Keratinocyte (primary cell): Measurements from ENCODE around the gene ZNF445. TPM values are rescaled to one million over a fixed set of nuclear protein-coding genes. Genes with fewer than 3 reads are reported as not detected.
"Not testable (repeated sequence)": the region's sequence is repeated elsewhere in the genome, so short reads cannot be mapped to it uniquely, and the experiment has no call there.

Experiments used
- DNase-seq: peaks from one replicate; pipeline ENCODE4 v3.0.0-alpha.2; 2011; ENCODE audit warnings: low read depth, missing footprints, low spot score
- FAIRE-seq: peaks from 2 replicates; lab custom pipeline; 2011; peaks lifted over from hg19 to GRCh38; lab: Jason Lieb, UNC
- H2AFZ ChIP-seq: 2 replicates; pipeline ENCODE4 v1.6.0; 2012; ENCODE audit warnings: low read length, control low read depth, inconsistent platforms; ENCODE audit not compliant: control insufficient read depth
- H3K27ac ChIP-seq: 2 replicates; pipeline ENCODE4 v1.5.1; 2011; ENCODE audit warnings: low read length; ENCODE audit not compliant: control insufficient read depth, insufficient read depth
- H3K27me3 ChIP-seq: 3 replicates; pipeline ENCODE4 v1.6.0; 2011; ENCODE audit warnings: low read length; ENCODE audit not compliant: control insufficient read depth, insufficient read depth; ENCODE audit errors: extremely low read depth
- H3K36me3 ChIP-seq, 2 experiments: 2 replicates in 1 of 2; 3 replicates in 1 of 2; pipeline ENCODE4 v1.5.1; 2011; ENCODE audit warnings: low read length in 2 of 2, mild to moderate bottlenecking in 1 of 2; ENCODE audit not compliant: control insufficient read depth in 2 of 2, insufficient read depth in 2 of 2; ENCODE audit errors: extremely low read depth in 1 of 2
- H3K4me1 ChIP-seq: 3 replicates; pipeline ENCODE4 v1.5.1; 2011; ENCODE audit warnings: low read length; ENCODE audit not compliant: control insufficient read depth, insufficient read depth; ENCODE audit errors: extremely low read depth
- H3K4me2 ChIP-seq: 3 replicates; pipeline ENCODE4 v1.6.0; 2011; ENCODE audit warnings: low read depth, low read length; ENCODE audit not compliant: control insufficient read depth, insufficient read depth; ENCODE audit errors: extremely low read depth
- H3K4me3 ChIP-seq, 3 experiments: fragments of 200-600 bp in 1 of 3; sonication (generic) in 1 of 3; 2 replicates in 2 of 3; 3 replicates in 1 of 3; pipeline ENCODE4 v1.5.1; 2011 to 2016; ENCODE audit warnings: low read length in 3 of 3, mild to moderate bottlenecking in 3 of 3, control low read depth in 2 of 3, inconsistent platforms in 1 of 3, low read depth in 1 of 3, mixed read lengths in 1 of 3, mixed run types in 1 of 3, moderate library complexity in 1 of 3; ENCODE audit not compliant: control insufficient read depth in 2 of 3, insufficient read depth in 2 of 3; ENCODE audit errors: extremely low read depth in 1 of 3
- H3K79me2 ChIP-seq: 2 replicates; pipeline ENCODE4 v1.6.0; 2012; ENCODE audit warnings: low read length; ENCODE audit not compliant: control insufficient read depth, insufficient read depth
- H3K9ac ChIP-seq: 3 replicates; pipeline ENCODE4 v1.6.0; 2011; ENCODE audit warnings: low read length; ENCODE audit not compliant: control insufficient read depth, insufficient read depth; ENCODE audit errors: extremely low read depth
- H3K9me1 ChIP-seq: 3 replicates; pipeline ENCODE4 v1.6.0; 2011; ENCODE audit warnings: low read length; ENCODE audit not compliant: control insufficient read depth, insufficient read depth; ENCODE audit errors: extremely low read depth
- H3K9me3 ChIP-seq: 2 replicates; pipeline ENCODE4 v1.5.1; 2012; ENCODE audit warnings: low read depth, low read length; ENCODE audit not compliant: control insufficient read depth
- H4K20me1 ChIP-seq: 3 replicates; pipeline ENCODE4 v1.6.0; 2011; ENCODE audit warnings: low read length; ENCODE audit not compliant: control insufficient read depth, insufficient read depth; ENCODE audit errors: extremely low read depth
- CTCF ChIP-seq, 3 experiments: IDR thresholded peaks in 1 of 3; conservative IDR thresholded peaks in 1 of 3; optimal IDR thresholded peaks in 1 of 3; 2 replicates in 2 of 3; 3 replicates in 1 of 3; pipeline versions ENCODE3 to v1.5.1; 2011; ENCODE audit warnings: low read length in 3 of 3, mild to moderate bottlenecking in 3 of 3, moderate library complexity in 2 of 3, control low read depth in 1 of 3, inconsistent platforms in 1 of 3; ENCODE audit not compliant: insufficient read depth in 2 of 3; ENCODE audit errors: extremely low read depth in 1 of 3
- EZH2 ChIP-seq: IDR thresholded peaks from one replicate; pipeline ENCODE4 v1.6.1; 2012; ENCODE audit warnings: inconsistent platforms, mild to moderate bottlenecking, low read length, moderate library complexity
- dilution Hi-C: fragments of 300-500 bp; cut with MboI; formaldehyde crosslinking; loops from one replicate; pipeline ENCODE4 v1.7.0; 2020; ENCODE audit warnings: low sequenced_read_pairs; ENCODE audit not compliant: extremely low pct_ligation_motif_present
- polyA plus RNA-seq, 5 experiments: library from polyadenylated mRNA; depleted of rRNA in 3 of 5; stranded (reverse) in 3 of 5; stranded (forward) in 1 of 5; unstranded in 1 of 5; fragments of >200 nt; gene quantifications; 1 replicate in 1 of 5; 2 replicates in 3 of 5; 3 replicates in 1 of 5; pipeline versions ENCODE4 v1.2.1 to v1.2.3, GENCODE V29; 2011 to 2012; ENCODE audit warnings: missing spikeins in 2 of 5, low read depth in 1 of 5, low replicate concordance in 1 of 5

The ZNF445 gene
- polyA plus RNA-seq, 1 donor (not counting 4 experiments of a cell fraction or from before 2014, with no cell fraction given), result 3.3 TPM

- no peak for DNase-seq
- dilution Hi-C loops, result no loop called here
- no peaks in the 10 kb centered on the region for H4K20me1 ChIP-seq
- H3K9ac ChIP-seq, result peak overlapping the region; percentile 6
- H3K9me1 ChIP-seq, result no peaks in the 10 kb centered on the region
- H3K4me2 ChIP-seq, result peak overlapping the region; percentile 35
- no peak overlapping the region for H2AFZ ChIP-seq
- no peak for FAIRE-seq
- H3K79me2 ChIP-seq, result peaks cover 24% of the 10 kb centered on the region
- peak overlapping the region in 1 of 3 experiments; percentile 29 for H3K4me3 ChIP-seq
- no peaks in the 10 kb centered on the region for H3K9me3 ChIP-seq
- peaks cover 6% of the 10 kb centered on the region for H3K4me1 ChIP-seq
- peaks cover 3 to 7% of the 10 kb centered on the region in 2 experiments for H3K36me3 ChIP-seq
- H3K27ac ChIP-seq, result peak overlapping the region; percentile 64
- TF ChIP-seq EZH2 (no peak), CTCF (optimal IDR thresholded peaks at IDR 0.05 in 1 of 3, IDR thresholded peaks at IDR 0.05 in 1 of 3, conservative IDR thresholded peaks at IDR 0.05 in 1 of 3; ENCODE audit: extremely low read depth in 1 of 3, insufficient read depth in 2 of 3, low read length in 3 of 3) (no peak)
- H3K27me3 ChIP-seq, result no peaks in the 10 kb centered on the region
Measured at GRCh38 chr3:44468572-44469520, 8.6 kb downstream of the ZNF445 start.

- H4K20me1 ChIP-seq, FAIRE-seq: not testable (repeated sequence)
Measured at GRCh38 chr3:44468099-44468537, 9.4 kb downstream of the ZNF445 start.

More at GRCh38 chr3:44468099-44468537, 9.4 kb downstream of the ZNF445 start:
- H3K9ac ChIP-seq, DNase-seq, H3K4me1 ChIP-seq, H3K36me3 ChIP-seq, H3K4me3 ChIP-seq, H3K27me3 ChIP-seq, H2AFZ ChIP-seq, H3K4me2 ChIP-seq, dilution Hi-C loops, H3K9me3 ChIP-seq, H3K27ac ChIP-seq, H3K9me1 ChIP-seq: not testable (repeated sequence)
- H3K79me2 ChIP-seq, result peaks cover 23% of the 10 kb centered on the region
